Measurements from ENCODE around the gene IFI16. TPM values are rescaled to one million over a fixed set of nuclear protein-coding genes. Genes with fewer than 3 reads are reported as not detected.

IFI16 gene
- 134 and 179 TPM in 2 replicates for polyA plus RNA-seq (2011; rRNA removed)
- 77.7 and 104 TPM in 2 replicates for polyA minus RNA-seq (2011; rRNA and poly(A)+ RNA removed)

DNA sequence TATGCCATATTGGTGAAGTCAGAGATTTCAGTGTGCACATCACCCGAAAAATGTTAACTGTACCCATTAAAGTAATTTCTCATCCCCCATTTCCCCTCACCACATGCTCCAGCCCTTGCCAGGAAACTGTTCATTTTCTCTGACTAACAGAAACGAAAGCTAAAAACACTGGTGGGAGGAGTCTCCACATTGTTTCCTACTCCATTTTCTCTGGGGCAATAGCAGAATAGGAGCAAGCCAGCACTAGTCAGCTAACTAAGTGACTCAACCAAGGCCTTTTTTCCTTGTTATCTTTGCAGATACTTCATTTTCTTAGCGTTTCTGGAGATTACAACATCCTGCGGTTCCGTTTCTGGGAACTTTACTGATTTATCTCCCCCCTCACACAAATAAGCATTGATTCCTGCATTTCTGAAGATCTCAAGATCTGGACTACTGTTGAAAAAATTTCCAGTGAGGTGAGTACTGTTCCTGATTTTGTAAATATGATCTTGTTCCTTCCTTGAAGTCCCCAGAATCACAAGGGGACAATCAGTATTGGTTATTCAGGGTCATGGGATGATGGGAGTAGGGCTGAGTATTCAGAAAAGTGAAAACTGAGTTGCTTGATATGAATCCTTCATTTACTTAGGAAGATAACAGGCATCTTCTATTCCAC, at the start of gene IFI16:
IFI16 (plus strand) TSS at position 204 of the 658 bp plus-strand sequence. CDS start 4,774 bp downstream, outside the sequence.
- TF ChIP-seq, protein P1, sequence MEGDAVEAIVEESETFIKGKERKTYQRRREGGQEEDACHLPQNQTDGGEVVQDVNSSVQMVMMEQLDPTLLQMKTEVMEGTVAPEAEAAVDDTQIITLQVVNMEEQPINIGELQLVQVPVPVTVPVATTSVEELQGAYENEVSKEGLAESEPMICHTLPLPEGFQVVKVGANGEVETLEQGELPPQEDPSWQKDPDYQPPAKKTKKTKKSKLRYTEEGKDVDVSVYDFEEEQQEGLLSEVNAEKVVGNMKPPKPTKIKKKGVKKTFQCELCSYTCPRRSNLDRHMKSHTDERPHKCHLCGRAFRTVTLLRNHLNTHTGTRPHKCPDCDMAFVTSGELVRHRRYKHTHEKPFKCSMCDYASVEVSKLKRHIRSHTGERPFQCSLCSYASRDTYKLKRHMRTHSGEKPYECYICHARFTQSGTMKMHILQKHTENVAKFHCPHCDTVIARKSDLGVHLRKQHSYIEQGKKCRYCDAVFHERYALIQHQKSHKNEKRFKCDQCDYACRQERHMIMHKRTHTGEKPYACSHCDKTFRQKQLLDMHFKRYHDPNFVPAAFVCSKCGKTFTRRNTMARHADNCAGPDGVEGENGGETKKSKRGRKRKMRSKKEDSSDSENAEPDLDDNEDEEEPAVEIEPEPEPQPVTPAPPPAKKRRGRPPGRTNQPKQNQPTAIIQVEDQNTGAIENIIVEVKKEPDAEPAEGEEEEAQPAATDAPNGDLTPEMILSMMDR (IDR thresholded peaks at IDR 0.05; ENCODE audit: low read depth, low read length): no peak
- Histone ChIP-seq H3K9me3 (ENCODE audit: control insufficient read depth, insufficient read depth, low read length) (no peaks in the 10 kb centered on the region), H3K4me3 (ENCODE audit: low read depth, low read length) (peak within 1 kb of the TSS; percentile 76), H3K27ac (ENCODE audit: low read depth, low read length) (peak within 1 kb of the TSS; percentile 79), H3K27me3 (ENCODE audit: control insufficient read depth, insufficient read depth, low read length) (no peaks in the 10 kb centered on the region)
- peak; percentile 83 for DNase-seq (ENCODE audit: low read depth, low spot score)
- CTCF ChIA-PET: interaction anchor here (0.9 to 3.1 kb wide), 5 partner anchors 8 to 1046 kb away, joined by 3 to 15 read pairs (median 6); no protein-coding TSS in a partner anchor
- POLR2A ChIA-PET: interaction anchor here (1.0 kb wide), 1 partner anchor 10 kb away, joined by 12 read pairs; no protein-coding TSS in a partner anchor

DNA sequence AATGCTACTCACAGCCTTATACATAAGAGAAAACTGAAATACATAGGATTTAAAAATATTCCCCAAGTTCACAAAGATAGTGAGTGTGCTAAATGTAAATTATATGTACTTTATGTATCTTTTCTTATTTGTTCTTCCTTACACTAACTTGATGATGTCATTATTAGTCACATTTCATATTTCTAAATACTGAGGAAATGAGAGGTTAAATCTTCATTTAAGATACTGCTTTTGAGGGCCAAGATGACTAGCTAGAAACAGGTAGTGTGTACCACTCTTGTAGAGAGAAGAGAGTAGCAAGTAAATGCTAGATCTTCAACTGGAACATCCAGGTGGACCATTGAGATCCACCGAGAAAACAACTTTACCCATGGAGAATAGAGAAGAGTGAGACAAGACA, 48.5 kb upstream of the IFI16 start:
- ChIA-PET CTCF (no interaction called here), POLR2A (no interaction called here)
- Histone ChIP-seq H3K9me3 (ENCODE audit: control insufficient read depth, insufficient read depth, low read length) (no peaks in the 10 kb centered on the region), H3K27ac (ENCODE audit: low read depth, low read length) (no peak overlapping the region), H3K27me3 (ENCODE audit: control insufficient read depth, insufficient read depth, low read length) (no peaks in the 10 kb centered on the region), H3K4me3 (ENCODE audit: low read depth, low read length) (no peak overlapping the region)
- TF ChIP-seq, protein P1 (IDR thresholded peaks at IDR 0.05; ENCODE audit: low read depth, low read length): no peak
- DNase-seq (ENCODE audit: low read depth, low spot score): no peak

DNA sequence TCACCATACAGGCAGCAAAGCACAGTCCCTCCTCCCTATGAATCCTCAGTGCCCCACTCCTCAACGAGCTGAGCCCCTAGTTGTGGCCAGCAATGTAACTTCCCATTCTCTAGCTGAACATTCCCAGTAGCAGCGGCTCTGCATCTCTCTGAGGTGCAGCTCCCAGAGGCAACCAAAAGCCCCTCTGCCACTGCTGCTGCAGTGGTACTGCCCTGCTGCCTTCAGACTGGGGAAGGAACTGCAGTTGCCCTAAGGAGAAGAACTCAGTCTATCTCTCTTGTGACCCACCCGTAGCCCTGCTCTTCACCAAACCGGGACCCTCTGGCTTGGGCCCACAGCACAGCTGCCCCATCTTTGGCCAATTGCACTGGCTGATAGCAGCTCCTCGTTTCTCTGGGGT, 46.7 kb upstream of the IFI16 start:
- no peak for DNase-seq (ENCODE audit: low read depth, low spot score)
- ChIA-PET CTCF (interaction anchor here (1.1 kb wide), 1 partner anchor 759 kb away, joined by 3 read pairs; no protein-coding TSS in a partner anchor), POLR2A (no interaction called here)
- no peaks in the 10 kb centered on the region for H3K27me3 ChIP-seq (ENCODE audit: control insufficient read depth, insufficient read depth, low read length)
- TF ChIP-seq, protein P1 (IDR thresholded peaks at IDR 0.05; ENCODE audit: low read depth, low read length): no peak
- no peaks in the 10 kb centered on the region for H3K9me3 ChIP-seq (ENCODE audit: control insufficient read depth, insufficient read depth, low read length)
- no peak overlapping the region for H3K27ac ChIP-seq (ENCODE audit: low read depth, low read length)
- no peak overlapping the region for H3K4me3 ChIP-seq (ENCODE audit: low read depth, low read length)

GRCh38 chr1:158969166-158969565, 40.5 kb upstream of the IFI16 start:
- TF ChIP-seq, protein P1 (IDR thresholded peaks at IDR 0.05; ENCODE audit: low read depth, low read length): no peak
- Histone ChIP-seq H3K27ac (ENCODE audit: low read depth, low read length) (no peak overlapping the region), H3K9me3 (ENCODE audit: control insufficient read depth, insufficient read depth, low read length) (no peaks in the 10 kb centered on the region), H3K27me3 (ENCODE audit: control insufficient read depth, insufficient read depth, low read length) (no peaks in the 10 kb centered on the region), H3K4me3 (ENCODE audit: low read depth, low read length) (no peak overlapping the region)
- no peak for DNase-seq (ENCODE audit: low read depth, low spot score)
- ChIA-PET POLR2A (no interaction called here), CTCF (no interaction called here)

DNA sequence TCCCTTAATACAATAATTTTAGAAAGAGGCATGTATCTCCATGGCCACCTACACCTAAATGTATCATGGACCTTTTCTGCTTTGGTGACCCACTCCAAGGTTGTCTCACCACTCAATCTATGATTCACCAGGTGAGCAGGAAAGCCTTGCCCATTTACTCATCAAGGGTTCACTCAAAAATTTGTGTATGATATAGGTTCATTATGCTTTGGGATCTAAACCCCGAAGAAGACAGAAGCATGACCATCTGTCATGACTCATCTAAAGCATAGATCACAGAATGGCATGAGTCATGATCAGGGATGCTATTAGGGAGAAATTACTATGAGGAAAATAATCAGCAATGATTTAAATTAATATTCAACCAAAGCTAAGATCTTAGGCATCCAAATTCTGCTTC, 39.9 kb upstream of the IFI16 start:
- TF ChIP-seq, protein P1 (IDR thresholded peaks at IDR 0.05; ENCODE audit: low read depth, low read length): no peak
- Histone ChIP-seq H3K27me3 (ENCODE audit: control insufficient read depth, insufficient read depth, low read length) (no peaks in the 10 kb centered on the region), H3K4me3 (ENCODE audit: low read depth, low read length) (no peak overlapping the region), H3K9me3 (ENCODE audit: control insufficient read depth, insufficient read depth, low read length) (no peaks in the 10 kb centered on the region), H3K27ac (ENCODE audit: low read depth, low read length) (no peak overlapping the region)
- DNase-seq (ENCODE audit: low read depth, low spot score): no peak
- POLR2A ChIA-PET: no interaction called here
- CTCF ChIA-PET: no interaction called here
